OCI-LY1 (cell line): Measurements from ENCODE around the gene BTN1A1.

Source experiments
- CTCF ChIP-seq: fragments of 200-600 bp; sonication (generic), shearing (Covaris generic); IDR thresholded peaks from 2 replicates; pipeline ENCODE4 v1.5.1; 2017; ENCODE audit warnings: mild to moderate bottlenecking, antibody characterized with exemption, low read length, moderate library complexity, mixed read lengths
- EZH2 ChIP-seq: fragments of 200-600 bp; sonication (generic), shearing (Covaris generic); IDR thresholded peaks from 2 replicates; pipeline ENCODE4 v1.8.0; 2017; ENCODE audit warnings: borderline replicate concordance, mixed run types, mild to moderate bottlenecking, antibody characterized with exemption, low read length, moderate library complexity, mixed read lengths

GRCh38 chr6:26502626-26503025, 2.5 kb downstream of the BTN1A1 start:
- no peak for TF ChIP-seq CTCF
- TF ChIP-seq EZH2 = no peak
